ENCODE data around the gene PPP3R1. TPM values are rescaled to one million over a fixed set of nuclear protein-coding genes. Genes with fewer than 3 reads are reported as not detected.
A peak's percentile ranks its signal among the peaks of the same experiment; 100 is the strongest.

Gene PPP3R1
- total RNA-seq, 4 donors from 2014 or later = 23.8 to 31.6 (median 29.9) TPM

DNA sequence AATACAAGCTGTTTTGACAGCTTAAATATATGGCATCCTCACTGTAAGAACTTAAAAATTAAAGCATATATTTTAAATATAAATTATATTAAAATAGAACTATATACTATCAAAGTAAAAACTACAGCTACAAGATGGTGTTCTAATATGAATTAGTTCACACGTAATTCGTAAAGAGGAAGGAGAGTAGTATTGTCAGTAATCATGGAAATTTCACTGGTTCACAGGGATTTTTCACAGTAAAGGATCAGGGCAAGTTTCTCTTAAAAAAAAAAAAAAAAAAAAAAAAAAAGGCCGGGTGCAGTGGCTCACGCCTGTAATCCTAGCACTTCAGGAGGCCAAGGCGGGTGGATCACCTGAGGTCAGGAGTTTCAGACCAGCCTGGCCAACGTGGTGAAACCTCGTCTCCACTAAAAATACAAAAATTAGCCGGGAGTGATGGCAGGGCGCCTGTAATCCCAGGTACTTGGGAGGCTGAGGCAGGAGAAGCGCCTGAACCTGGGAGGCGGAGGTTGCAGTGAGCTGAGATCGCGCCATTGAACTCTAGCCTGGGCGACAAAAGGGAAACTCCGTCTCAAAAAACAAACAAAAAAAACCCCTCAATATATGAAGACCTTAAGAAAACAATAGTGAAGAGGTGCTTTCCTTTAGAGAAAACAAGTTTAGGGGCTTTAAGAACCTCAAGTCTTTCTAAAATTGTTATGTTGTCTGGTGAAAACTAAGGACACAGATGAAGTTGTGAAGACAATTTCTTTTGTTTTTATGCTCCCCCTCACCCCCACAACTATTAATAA, 62.1 kb downstream of the PPP3R1 start:
- no peak overlapping the region for H3K4me3 ChIP-seq
- no peak overlapping the region for H3K27ac ChIP-seq
- TF ChIP-seq EP300 (IDR thresholded peaks at IDR 0.05) = no peak
- H3K9me3 ChIP-seq = no peaks in the 10 kb centered on the region
- H3K36me3 ChIP-seq = peaks cover 0 to 8% of the 10 kb centered on the region in 2 donors
- ATAC-seq = no peak
- H3K4me1 ChIP-seq = peaks cover 0 to 61% (median 11%) of the 10 kb centered on the region in 3 donors
- 88 to 93% methylated on average over 3 to 15 of the region's 15 CpGs for WGBS, 2 donors (ENCODE audit: low coverage in 1 of 2)
- H3K27me3 ChIP-seq = no peaks in the 10 kb centered on the region

- no peak for ATAC-seq
- TF ChIP-seq POLR2A (IDR thresholded peaks at IDR 0.05) (no peak), CTCF (IDR thresholded peaks at IDR 0.05) (no peak), EP300 (IDR thresholded peaks at IDR 0.05) (no peak), POLR2AphosphoS5 (IDR thresholded peaks at IDR 0.05) (no peak)
- H3K27ac ChIP-seq = no peak overlapping the region
- H3K27me3 ChIP-seq = no peaks in the 10 kb centered on the region
- 70 to 83% methylated on average over 5 of the region's 5 CpGs for WGBS, 2 donors (ENCODE audit: low coverage in 1 of 2)
- peaks cover 0 to 48% (median 7%) of the 10 kb centered on the region in 3 donors for H3K4me1 ChIP-seq
- H3K4me3 ChIP-seq = no peak overlapping the region
- peaks cover 0 to 19% of the 10 kb centered on the region in 2 donors for H3K36me3 ChIP-seq
- H3K9me3 ChIP-seq = no peaks in the 10 kb centered on the region
These were observed 63.5 kb downstream of the PPP3R1 start for GRCh38 chr2:68188831-68189230.

DNA sequence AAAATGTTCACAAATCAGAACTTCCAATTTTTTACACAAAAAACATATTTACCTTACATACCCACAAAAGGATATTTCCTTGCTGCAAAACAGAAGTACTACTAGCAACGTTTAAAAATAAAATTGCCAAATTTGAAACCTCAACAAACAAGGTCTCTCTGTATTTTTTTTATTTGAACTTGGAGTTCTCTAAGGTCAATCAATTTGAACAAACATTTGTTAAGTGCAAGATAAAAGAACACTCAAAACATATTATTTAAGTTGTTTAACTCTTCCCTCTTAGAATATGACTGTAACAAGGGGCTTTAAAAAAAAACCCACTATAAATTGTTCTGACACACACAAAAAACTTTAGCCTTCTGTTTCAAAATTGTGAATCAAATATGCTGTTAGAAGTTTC, 65.0 kb downstream of the PPP3R1 start:
- no peak overlapping the region for H3K4me3 ChIP-seq
- H3K4me1 ChIP-seq = peaks cover 0 to 33% (median 0%) of the 10 kb centered on the region in 3 donors
- peaks cover 0 to 28% of the 10 kb centered on the region in 2 donors for H3K36me3 ChIP-seq
- no peaks in the 10 kb centered on the region for H3K27me3 ChIP-seq
- 28 to 69% methylated on average over 1 of the region's 1 CpG for WGBS, 2 donors (ENCODE audit: low coverage in 1 of 2)
- H3K27ac ChIP-seq = no peak overlapping the region
- H3K9me3 ChIP-seq = no peaks in the 10 kb centered on the region
- TF ChIP-seq CTCF (IDR thresholded peaks at IDR 0.05) (no peak), POLR2A (IDR thresholded peaks at IDR 0.05) (no peak), EP300 (IDR thresholded peaks at IDR 0.05) (no peak), POLR2AphosphoS5 (IDR thresholded peaks at IDR 0.05) (no peak)
- ATAC-seq = no peak

- Histone ChIP-seq H3K9me3 (no peaks in the 10 kb centered on the region), H3K4me1 (peaks cover 0 to 17% (median 0%) of the 10 kb centered on the region in 3 donors), H3K27ac (no peak overlapping the region), H3K36me3 (peaks cover 0 to 35% of the 10 kb centered on the region in 2 donors), H3K4me3 (no peak overlapping the region), H3K27me3 (no peaks in the 10 kb centered on the region)
- WGBS, 2 donors (ENCODE audit: low coverage in 1 of 2) = 32 to 34% methylated on average over 5 of the region's 5 CpGs
- no peak for ATAC-seq
- TF ChIP-seq POLR2AphosphoS5 (IDR thresholded peaks at IDR 0.05) (no peak), CTCF (IDR thresholded peaks at IDR 0.05) (peak in 2 of 4 experiments; percentile 12 to 45)
These were observed 66.7 kb downstream of the PPP3R1 start for GRCh38 chr2:68185541-68186164.

DNA sequence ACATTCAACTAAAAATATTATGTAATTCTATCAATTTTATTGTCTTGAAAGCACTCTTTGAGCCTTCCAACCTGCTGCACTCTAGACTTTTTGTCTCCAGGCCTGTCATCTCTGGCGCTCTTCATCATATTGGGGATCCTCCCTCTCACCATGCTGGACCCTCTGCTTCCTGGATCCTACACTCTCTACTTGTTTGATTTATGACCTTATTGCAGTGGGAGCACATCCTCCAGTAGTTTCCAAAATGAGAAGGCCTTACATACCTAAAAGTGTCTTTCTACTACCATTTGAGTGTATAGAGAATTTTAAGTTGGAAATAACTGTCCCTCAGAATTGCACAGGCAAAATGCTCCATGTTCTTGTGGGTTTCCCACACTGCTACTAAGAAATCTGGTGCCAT, 69.4 kb downstream of the PPP3R1 start:
- TF ChIP-seq POLR2AphosphoS5 (IDR thresholded peaks at IDR 0.05) (no peak), EP300 (IDR thresholded peaks at IDR 0.05) (no peak), CTCF (IDR thresholded peaks at IDR 0.05) (no peak), POLR2A (IDR thresholded peaks at IDR 0.05) (no peak)
- Histone ChIP-seq H3K4me3 (no peak overlapping the region), H3K9me3 (no peaks in the 10 kb centered on the region), H3K27me3 (no peaks in the 10 kb centered on the region), H3K27ac (no peak overlapping the region), H3K4me1 (peaks cover 0 to 17% (median 0%) of the 10 kb centered on the region in 3 donors), H3K36me3 (peaks cover 0 to 42% of the 10 kb centered on the region in 2 donors)
- ATAC-seq = no peak
- 83 to 100% methylated on average over 1 of the region's 1 CpG for WGBS, 2 donors (ENCODE audit: low coverage in 1 of 2)
